NCI-H1436 (cell line): ENCODE results near the gene RAB28.

Experiments used
- DNase-seq: peaks from one replicate; lab custom pipeline; 2025; lab: John Stamatoyannopoulos, UW

RAB28 gene

GRCh38 chr4:13509442-13509841, 25.3 kb upstream of the RAB28 start:
- DNase-seq, result no peak

- no peak for DNase-seq
Measured at GRCh38 chr4:13504374-13504773, 20.2 kb upstream of the RAB28 start.

- DNase-seq, result no peak
Measured at GRCh38 chr4:13498469-13498868, 14.3 kb upstream of the RAB28 start.

- no peak for DNase-seq
Measured at GRCh38 chr4:13496605-13497004, 12.5 kb upstream of the RAB28 start.

GRCh38 chr4:13495753-13496152, 11.6 kb upstream of the RAB28 start:
- no peak for DNase-seq

GRCh38 chr4:13493793-13494192, 9.7 kb upstream of the RAB28 start:
- DNase-seq, result no peak

GRCh38 chr4:13492747-13493146, 8.6 kb upstream of the RAB28 start:
- DNase-seq, result no peak

- DNase-seq, result no peak
Measured at GRCh38 chr4:13484749-13485221, 645 bp upstream of the RAB28 start.

GRCh38 chr4:13483768-13484121, 395 bp downstream of the RAB28 start:
- no peak for DNase-seq

- no peak for DNase-seq
Measured at GRCh38 chr4:13483136-13483767, 888 bp downstream of the RAB28 start.

- DNase-seq, result no peak
Measured at GRCh38 chr4:13481569-13481968, 2.6 kb downstream of the RAB28 start.

- DNase-seq, result no peak
Measured at GRCh38 chr4:13478707-13479106, 5.4 kb downstream of the RAB28 start.

- DNase-seq, result no peak
Measured at GRCh38 chr4:13478131-13478530, 6.0 kb downstream of the RAB28 start.

- no peak for DNase-seq
Measured at GRCh38 chr4:13476915-13477314, 7.2 kb downstream of the RAB28 start.

- DNase-seq, result no peak
Measured at GRCh38 chr4:13476152-13476551, 8.0 kb downstream of the RAB28 start.

GRCh38 chr4:13471400-13471799, 12.7 kb downstream of the RAB28 start:
- DNase-seq, result no peak

- DNase-seq, result no peak
Measured at GRCh38 chr4:13470379-13470778, 13.8 kb downstream of the RAB28 start.

GRCh38 chr4:13464973-13465372, 19.2 kb downstream of the RAB28 start:
- DNase-seq, result no peak

GRCh38 chr4:13464543-13464942, 19.6 kb downstream of the RAB28 start:
- no peak for DNase-seq

GRCh38 chr4:13461191-13461905, 22.8 kb downstream of the RAB28 start:
- DNase-seq, result no peak

GRCh38 chr4:13455411-13455810, 28.7 kb downstream of the RAB28 start:
- no peak for DNase-seq

- no peak for DNase-seq
Measured at GRCh38 chr4:13454786-13455185, 29.4 kb downstream of the RAB28 start.

GRCh38 chr4:13452927-13453579, 31.1 kb downstream of the RAB28 start:
- DNase-seq, result no peak
